ENCODE data around the gene CLDN9.

CLDN9 gene

GRCh38 chr16:3012828-3013420 is at the start of gene CLDN9:
TSS of gene CLDN9 (plus strand) at chr16:3012923. CDS start at chr16:3013363, 440 bp downstream.
- no peak for DNase-seq (ENCODE audit: low read depth in 2 of 2)

- DNase-seq (ENCODE audit: low read depth in 2 of 2) = no peak
Observed at GRCh38 chr16:2963074-2963722, 49.5 kb upstream of the CLDN9 start.

GRCh38 chr16:2963723-2964474 is 48.8 kb upstream of the CLDN9 start, which contains the start of gene KREMEN2:
TSS of gene KREMEN2 (plus strand) at chr16:2964275. CDS start at chr16:2964521, 246 bp downstream.
- DNase-seq (ENCODE audit: low read depth in 2 of 2) = no peak

- peak in 1 of 2 donors; percentile 57 for DNase-seq (ENCODE audit: low read depth in 2 of 2)
Observed at GRCh38 chr16:2964475-2965336, 48.0 kb upstream of the CLDN9 start.

GRCh38 chr16:2966043-2966807 is 46.5 kb upstream of the CLDN9 start:
- DNase-seq (ENCODE audit: low read depth in 2 of 2) = no peak

GRCh38 chr16:2966808-2967191 is 45.9 kb upstream of the CLDN9 start:
- DNase-seq (ENCODE audit: low read depth in 2 of 2) = no peak

GRCh38 chr16:2967211-2967631 is 45.5 kb upstream of the CLDN9 start:
- no peak for DNase-seq (ENCODE audit: low read depth in 2 of 2)

- no peak for DNase-seq (ENCODE audit: low read depth in 2 of 2)
Observed at GRCh38 chr16:2967721-2968161, 45.0 kb upstream of the CLDN9 start.

GRCh38 chr16:2968368-2968737 is 44.4 kb upstream of the CLDN9 start:
- no peak for DNase-seq (ENCODE audit: low read depth in 2 of 2)

GRCh38 chr16:2968738-2969544 is 43.8 kb upstream of the CLDN9 start, which contains the start of gene PAQR4:
TSS of gene PAQR4 (plus strand) at chr16:2969348. CDS start at chr16:2969675, 327 bp downstream.
- peak; percentile 61 to 76 for DNase-seq (ENCODE audit: low read depth in 2 of 2)

- DNase-seq (ENCODE audit: low read depth in 2 of 2) = peak; percentile 55 to 80
Observed at GRCh38 chr16:2969545-2970521, 42.9 kb upstream of the CLDN9 start.

GRCh38 chr16:2970563-2970962 is 42.2 kb upstream of the CLDN9 start:
- no peak for DNase-seq (ENCODE audit: low read depth in 2 of 2)

- DNase-seq (ENCODE audit: low read depth in 2 of 2) = no peak
Observed at GRCh38 chr16:2971134-2971984, 41.4 kb upstream of the CLDN9 start.

- no peak for DNase-seq (ENCODE audit: low read depth in 2 of 2)
Observed at GRCh38 chr16:2971985-2972784, 40.5 kb upstream of the CLDN9 start.

- DNase-seq (ENCODE audit: low read depth in 2 of 2) = no peak
Observed at GRCh38 chr16:2973093-2973492, 39.6 kb upstream of the CLDN9 start.

- no peak for DNase-seq (ENCODE audit: low read depth in 2 of 2)
Observed at GRCh38 chr16:2973605-2974318, 39.0 kb upstream of the CLDN9 start.

Data from activated CD4-positive, alpha-beta T cell treated with anti-CD3 and anti-CD28 coated beads for 24 hours (primary cell).